NOMO-1 treated with dmso at 0.1 percent for 144 hours (cell line): ENCODE results near the gene AKR1C2.
"Not testable (repeated sequence)": the region's sequence is repeated elsewhere in the genome, so short reads cannot be mapped to it uniquely, and the experiment has no call there.

ENCODE experiments used
- DNase-seq: peaks from one replicate; lab custom pipeline; 2025; ENCODE audit not compliant: unreplicated experiment; lab: John Stamatoyannopoulos, UW

The AKR1C2 gene

DNA sequence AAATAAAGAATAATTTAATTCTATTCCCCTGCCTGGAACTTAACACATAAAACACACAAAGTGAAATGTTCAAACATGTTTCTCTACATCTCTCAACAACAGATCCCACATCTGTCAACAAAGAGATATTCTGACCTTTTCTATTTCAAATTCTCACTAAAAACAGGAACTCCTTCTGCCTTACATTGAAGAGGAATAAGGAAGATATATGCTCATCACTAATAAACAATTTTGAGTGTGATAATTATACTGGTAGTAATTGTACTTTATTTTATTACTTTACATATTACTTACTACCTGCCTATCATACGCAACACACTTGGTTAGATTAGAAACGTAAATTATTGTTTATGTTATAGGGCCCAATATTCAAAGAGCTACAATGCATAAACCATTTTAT is 13.4 kb downstream of the AKR1C2 start:
- DNase-seq: no peak

DNA sequence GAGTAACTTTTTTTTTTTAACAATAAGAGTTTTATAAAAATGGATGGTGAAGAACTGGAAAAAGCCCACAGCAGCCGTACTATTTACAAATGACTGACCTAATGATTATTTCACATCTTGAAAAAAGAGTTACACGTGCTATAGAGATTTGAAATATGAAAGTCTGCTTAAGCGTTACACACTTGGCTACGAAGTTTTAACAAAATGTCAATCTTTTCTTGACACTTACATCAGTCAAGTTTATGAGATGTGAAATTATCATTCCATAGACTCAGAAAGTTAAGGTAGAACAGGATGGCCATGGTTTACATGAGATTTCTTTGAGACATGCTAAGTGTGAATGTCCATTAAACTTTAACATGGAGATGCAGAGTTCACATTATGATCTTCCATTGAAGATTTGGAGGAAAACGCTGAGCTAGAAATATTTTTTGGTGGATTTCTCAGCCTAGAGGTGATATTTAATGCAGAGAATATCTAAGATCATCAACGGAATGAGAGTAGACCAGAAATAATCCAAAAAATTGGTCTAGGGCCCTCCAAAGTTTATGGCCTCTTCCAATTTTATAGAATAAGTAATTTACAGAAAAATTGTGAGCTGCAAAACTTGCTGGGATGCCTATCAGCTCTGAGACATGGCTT is 15.5 kb downstream of the AKR1C2 start:
- DNase-seq: not testable (repeated sequence)

DNA sequence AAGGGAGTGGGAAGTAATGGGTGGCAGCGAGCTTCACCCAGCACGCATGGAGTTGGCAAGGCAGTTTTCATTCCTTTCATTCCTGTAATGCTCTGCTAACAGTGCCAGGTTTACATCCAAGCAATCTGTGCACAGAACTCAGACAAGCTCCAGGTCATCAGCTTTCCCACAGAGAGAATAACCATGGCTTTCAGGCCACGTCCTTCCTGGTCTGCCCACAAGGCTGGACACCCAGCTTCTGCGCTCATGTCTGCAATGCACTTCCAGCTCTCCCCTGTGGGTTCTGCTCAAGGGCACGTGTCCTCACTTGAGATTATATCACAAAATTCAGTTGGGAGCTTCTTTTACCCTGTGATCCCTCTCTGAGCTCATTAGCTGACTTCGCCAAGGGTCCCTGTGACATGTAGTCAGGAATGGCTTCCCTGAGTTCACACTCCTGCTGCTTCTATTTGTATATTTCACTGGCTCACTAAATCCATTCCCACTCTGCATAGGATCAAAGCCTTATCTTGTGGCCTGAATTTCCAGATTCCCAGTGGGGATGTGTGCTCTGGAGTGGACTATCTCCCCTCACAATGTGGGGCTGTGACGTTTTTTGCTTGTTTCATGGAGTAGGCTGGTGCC is 18.6 kb downstream of the AKR1C2 start:
- DNase-seq: no peak

DNA sequence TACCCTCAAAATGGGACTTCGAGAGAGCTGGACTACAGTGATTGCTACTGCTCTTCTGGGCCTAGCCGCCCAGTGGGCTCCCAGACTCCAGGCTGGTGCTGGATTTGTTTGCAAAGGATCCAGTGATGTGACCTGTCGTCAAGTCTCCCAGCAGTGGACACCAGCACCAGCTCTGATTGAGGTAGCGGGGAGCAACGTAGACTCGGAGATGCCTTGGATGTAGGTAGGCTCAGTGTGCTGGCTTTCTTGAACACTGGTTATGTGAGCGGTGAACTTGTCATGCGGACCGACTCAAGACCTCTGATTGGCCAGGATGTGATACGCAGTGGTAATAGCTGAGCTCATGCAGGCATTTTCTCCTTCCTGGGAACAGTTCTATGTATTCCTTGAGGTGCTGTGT is 19.4 kb downstream of the AKR1C2 start:
- no peak for DNase-seq

DNA sequence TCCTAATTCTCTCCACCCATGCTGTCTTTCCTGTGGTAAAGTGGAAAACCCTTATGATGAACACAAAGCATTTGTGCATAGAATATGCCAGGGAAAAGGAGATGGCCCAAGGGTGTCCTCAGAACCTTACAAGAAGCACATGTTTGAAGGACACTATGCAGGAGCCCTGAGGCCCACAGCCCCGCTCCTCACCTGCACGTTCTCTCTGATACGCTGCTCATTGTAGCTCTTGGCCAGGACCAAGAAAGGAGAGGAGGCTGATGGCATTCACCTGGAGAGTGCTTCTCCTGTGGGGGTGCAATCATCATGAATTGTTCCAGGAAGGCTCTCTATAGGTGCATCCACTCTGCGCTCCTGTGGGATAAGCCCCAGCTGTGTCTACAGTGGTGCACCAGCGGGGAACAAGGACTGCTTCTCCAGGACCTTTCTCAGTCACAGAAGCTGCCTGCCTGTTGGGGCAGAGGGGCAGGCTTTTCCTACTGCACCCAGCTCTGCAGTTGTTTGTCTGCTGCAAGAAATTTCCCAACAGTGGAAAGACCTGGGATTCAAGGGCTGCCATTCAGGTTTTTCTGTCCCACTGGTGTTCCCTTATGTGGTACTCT is 19.9 kb downstream of the AKR1C2 start:
- no peak for DNase-seq

DNA sequence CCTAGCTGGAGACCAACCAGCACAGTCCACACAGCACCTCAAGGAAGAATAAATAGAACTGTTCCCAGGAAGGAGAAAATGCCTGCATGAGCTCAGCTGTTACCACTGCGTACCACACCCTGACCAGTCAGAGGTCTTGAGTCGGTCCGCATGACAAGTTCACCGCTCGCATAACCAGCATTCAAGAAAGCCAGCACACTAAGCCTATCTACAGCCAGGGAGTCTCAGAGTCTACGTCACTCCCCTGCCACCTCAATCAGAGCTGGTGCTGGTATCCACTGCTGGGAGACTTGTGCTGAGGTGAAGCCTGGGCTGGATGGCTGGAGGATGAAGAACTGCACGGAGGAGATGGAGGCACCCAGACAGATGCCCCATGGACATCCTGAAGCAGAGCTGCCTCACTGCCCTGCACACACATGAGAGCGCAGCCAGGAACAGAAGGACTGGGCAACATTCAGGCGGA is 20.9 kb downstream of the AKR1C2 start:
- DNase-seq: no peak

DNA sequence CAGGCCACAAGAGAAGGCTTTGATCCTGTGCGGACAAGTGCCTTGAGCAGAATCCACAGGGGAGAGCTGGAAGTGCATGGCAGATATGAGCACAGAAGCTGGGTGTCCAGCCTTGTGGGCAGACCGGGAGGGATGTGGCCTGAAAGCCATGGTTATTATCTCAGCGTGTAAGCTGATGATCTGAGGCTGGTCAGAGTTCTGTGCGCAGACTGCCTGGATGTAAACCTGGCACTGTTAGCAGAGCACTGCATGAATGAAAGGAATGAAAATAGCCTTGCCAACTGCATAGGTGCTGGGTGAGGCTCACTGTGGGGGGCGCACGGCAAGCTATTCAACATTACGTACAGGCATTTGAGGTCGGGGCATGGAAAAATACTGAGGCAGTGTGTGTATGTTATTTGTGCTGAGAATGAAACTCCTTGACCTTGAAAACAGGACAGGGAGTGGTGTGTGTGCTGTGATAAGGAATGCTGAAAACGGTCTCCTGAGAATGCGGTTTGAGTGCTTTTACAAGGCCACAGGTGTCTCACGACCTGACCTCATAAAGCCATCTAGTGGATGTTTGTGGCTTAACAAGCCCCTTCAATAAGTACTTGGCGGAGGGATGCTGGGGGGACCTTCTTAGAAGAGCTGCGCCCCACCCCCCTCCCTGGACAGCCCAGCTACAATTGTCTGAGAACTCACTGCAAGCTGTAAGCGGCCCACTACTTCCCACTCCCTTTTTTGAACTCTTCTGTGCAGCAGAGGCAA is 21.8 kb downstream of the AKR1C2 start:
- no peak for DNase-seq

DNA sequence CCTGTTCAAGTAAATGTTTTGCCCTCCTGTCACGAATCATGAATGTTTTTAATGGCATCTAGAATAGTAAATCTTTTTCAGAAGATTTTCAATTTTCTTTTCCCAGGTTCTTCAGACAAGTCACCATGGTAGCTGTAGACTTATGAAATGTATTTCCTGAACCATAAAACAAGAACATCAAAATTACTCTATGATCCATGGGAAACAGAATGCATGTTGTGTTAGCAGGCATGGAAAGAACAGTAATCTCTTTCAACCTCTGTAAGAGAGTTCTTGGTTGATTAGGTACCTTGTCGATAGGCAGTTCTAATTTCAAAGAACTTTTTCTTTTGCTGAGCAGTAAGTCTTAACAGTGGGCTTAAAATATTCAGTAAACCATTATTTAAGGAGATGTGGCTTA is 22.9 kb downstream of the AKR1C2 start:
- DNase-seq: no peak

DNA sequence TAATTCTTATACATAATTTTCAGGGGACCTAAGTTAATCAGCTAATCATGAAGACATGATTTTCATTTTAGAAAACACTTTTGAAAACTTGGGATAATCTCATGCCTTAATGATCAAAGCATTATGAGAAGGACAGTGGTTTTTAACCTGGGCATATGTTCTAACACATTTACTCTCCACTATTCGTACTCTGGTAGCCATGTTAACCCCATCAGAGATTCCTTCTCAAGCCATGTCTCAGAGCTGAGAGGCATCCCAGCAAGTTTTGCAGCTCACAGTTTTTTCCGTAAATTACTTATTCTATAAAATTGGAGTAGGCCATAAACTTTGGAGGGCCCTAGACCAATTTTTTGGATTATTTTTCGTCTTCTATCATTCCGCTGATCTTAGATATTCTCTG is 24.8 kb downstream of the AKR1C2 start:
- DNase-seq: no peak

DNA sequence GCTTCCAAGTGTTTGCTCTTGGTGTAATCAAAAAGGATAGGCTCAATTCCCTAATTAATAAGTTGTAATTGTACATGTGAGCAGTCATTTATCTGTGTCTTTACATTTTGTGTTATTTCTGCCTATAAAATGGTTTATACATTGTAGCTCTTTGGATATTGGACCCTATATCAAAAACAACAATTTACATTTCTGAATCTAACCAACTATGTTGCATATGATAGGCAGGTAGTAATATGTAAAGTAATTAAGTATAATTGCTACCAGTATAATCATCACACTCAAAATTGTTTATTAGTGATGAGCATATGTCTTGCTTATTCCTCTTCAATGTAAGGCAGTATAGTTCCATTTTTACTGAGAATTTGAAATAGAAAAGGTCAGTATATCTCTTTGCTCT is 26.6 kb downstream of the AKR1C2 start:
- no peak for DNase-seq

DNA sequence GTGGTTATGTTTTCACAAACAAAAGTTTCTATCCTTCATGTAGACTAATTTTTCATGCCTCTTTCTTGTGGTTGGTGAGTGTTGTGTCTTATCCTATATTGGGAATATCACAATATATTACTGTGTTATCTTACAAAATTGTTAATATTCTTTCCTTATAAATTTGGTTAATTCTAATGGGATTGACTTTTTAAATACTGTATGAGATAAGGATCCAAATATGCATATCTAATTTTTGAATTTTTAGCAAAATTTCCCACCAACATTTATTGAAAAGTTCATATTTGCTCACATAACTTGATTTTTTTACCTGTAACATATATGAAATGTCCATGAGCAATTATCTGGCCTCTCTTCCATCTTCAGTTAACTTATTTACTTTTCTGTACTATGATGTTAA is 29.3 kb downstream of the AKR1C2 start:
- DNase-seq: not testable (repeated sequence)

DNA sequence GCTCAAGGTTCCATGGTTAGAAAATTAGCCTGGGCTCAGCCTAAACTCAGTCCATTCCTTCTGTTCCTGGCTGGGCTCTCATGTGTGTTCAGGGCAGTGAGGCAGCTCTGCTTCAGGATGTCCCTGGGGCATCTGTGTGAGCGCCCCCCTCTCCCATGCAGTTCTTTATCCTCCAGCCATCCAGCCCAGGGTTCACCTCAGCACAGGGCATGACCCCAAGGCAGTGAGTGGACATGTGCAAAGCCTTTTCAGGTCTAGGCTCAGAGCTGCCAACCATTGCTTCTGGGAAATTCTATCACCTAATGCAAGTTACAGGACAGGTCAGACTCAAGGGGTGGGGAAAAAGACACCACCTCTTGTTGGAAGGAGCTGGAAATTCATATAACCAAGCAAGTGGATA is 30.4 kb downstream of the AKR1C2 start:
- DNase-seq: not testable (repeated sequence)

DNA sequence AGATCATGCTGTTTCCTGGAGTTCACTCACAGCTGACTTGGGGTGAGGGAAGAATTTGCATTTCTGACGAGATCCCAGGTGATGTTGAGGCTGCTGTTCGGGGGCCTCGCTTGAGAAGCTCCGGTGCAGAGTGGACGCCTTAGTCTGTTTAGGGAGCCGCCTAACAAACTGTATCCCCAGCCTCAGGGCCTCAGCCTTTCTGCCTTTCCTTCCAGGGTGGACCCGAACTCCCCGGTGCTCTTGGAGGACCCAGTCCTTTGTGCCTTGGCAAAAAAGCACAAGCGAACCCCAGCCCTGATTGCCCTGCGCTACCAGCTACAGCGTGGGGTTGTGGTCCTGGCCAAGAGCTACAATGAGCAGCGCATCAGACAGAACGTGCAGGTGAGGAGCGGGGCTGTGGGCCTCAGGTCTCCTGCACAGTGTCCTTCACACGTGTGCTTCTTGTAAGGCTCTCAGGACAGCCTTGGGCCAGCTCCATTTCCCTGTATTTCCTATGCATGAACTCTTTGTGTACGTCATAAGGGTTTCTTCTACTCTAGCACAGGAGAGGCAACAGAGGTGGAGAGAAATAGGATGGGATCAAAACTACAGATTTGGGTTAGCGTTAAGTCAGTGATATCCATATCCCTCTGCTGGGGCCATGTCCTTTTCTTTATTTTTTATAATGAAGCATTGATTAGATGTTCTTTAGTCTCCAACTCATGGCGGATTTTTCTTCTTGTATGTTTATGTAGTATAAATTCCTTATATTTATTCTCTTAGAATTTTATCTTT is 31.1 kb downstream of the AKR1C2 start:
- not testable (repeated sequence) for DNase-seq

DNA sequence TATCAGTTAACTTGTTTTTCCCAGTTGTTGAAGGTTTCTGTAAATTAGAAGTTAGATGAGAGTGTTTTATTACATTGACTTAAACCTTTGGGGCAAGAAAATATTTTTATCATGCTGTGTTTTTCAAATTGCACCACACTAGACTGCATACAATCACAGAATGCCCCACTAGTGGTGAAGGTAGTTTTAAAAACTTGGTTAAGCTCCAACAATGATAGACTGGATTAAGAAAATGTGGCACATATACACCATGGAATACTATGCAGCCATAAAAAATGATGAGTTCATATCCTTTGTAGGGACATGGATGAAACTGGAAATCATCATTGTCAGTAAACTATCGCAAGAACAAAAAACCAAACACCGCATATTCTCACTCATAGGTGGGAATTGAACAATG is 33.3 kb downstream of the AKR1C2 start:
- DNase-seq: not testable (repeated sequence)

DNA sequence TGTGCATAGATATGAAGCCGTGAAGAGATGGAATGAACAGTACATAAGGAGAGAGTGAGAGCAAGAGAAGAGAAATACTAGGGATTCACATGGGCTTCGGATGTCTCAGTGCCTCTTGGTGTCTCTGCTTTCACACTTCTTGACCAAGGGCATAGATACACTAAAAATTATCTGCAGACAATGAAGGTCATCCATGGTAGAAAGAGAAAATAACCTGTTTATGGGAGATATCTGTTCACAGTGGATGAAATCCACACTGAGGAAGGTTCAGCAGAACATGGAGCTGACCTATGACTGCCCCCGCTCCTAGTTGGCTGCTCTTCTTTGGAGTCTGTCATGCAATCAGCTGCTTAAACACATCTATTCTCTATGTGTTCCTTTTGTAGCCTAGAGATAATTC is 34.4 kb downstream of the AKR1C2 start:
- DNase-seq: not testable (repeated sequence)

DNA sequence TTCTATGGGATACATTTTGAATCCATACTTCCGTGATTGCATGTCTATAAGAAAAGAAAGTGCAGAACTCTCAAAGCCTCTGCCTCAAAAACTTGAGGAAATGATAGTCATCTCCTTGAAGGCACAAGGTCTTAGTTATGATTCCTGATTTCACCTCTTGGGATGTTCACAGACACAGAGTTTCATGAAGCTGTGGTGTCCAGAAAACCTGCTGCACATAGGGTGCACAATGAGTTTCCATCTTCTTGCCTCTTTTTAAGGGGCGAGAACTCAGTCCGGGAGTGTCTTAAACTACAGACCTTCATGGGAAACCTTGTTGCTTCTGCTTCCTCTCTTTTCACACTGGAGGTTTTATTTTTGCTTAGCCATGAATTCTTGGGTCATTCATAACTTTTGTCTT is 36.5 kb downstream of the AKR1C2 start:
- not testable (repeated sequence) for DNase-seq

DNA sequence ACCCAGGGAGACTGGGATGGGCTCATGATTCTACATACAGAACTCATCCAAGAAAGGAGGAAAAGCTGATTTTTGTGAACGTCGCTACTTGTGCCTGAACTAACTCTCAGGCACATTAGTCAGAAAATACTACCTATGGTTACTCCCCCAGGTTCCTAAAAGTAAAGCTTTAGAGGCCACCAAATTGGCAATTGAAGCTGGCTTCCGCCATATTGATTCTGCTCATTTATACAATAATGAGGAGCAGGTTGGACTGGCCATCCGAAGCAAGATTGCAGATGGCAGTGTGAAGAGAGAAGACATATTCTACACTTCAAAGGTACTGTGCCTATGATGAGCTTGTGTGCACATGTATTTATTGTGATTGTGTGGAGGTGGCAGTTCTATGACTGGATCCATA is 37.9 kb downstream of the AKR1C2 start:
- DNase-seq: not testable (repeated sequence)

DNA sequence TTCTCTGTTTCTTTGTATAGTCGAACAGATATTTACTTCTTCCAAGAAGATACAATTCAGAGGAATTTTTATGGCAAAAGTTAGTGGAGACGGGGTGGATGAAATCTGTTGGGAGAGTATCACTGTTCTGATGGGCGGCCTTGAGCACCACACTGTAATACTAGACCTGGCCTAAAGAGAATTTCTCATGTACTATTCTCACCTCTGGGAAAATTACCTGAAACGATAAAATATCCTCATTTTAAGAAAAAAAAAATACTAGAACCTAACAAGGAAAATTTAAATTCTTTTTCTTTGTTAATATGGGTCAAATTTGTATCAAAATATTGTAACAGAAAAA is 39.9 kb downstream of the AKR1C2 start:
- not testable (repeated sequence) for DNase-seq

DNA sequence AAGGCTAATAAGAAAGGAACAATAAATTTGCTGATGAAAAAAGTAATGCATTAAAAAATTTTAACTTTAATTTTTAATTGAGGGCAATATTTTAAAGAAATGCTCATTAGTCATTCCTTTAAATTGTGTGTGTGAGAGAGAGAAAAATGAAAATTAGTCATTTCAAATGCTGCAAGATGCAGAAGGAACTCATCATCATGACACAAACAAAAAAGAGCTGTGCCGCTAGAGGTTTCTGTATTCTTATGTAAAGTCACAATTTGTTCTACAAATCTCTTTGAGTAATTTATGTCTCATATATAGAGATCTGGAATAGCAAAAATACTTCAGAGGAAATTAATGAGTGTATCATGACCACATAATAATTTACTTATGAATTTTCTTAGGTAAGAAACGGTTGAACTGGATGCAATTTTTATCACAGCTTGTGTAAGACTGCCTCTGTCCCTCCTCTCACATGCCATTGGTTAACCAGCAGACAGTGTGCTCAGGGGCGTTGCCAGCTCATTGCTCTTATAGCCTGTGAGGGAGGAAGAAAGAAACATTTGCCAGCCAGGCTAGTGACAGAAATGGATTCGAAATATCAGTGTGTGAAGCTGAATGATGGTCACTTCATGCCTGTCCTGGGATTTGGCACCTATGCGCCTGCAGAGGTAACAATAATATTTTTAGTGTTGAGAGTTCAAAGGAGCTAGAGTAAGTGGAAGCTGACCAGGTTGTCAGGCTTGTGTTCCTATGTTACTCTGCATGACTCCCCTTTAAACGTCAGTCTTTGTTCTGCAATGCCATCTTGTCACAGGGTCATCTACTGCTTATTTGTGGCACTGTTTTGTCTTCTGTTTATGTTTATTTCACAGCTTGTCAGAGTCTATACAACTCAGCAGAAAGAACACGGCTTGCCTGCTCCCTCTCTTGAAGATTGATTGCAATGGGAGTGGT is 40.5 kb downstream of the AKR1C2 start, which contains the start of gene AKR1C1:
Gene AKR1C1, plus strand, starts transcription at position 540 of the 939 bp plus-strand sequence. Its CDS starts 30 bp downstream, at position 570.
- DNase-seq: not testable (repeated sequence)

DNA sequence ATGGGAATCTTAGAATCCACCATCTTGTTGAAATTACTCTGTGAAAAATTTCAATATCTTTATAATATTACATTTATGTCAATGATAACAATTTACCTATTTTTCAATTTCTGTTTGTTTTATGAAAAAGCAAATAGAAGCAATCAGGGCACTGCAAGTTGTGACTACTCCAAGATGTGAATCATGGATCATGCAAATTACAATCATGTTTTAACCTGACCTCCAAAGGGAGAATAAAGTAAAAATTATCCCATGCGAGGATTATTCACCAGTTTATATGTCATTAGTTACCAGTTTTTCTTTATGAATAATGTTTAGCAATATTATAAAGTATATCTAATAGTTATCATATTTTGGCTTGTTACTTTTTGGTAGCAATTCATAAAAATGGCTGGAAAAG is 41.3 kb downstream of the AKR1C2 start:
- DNase-seq: not testable (repeated sequence)
